SU-DHL-6 (cell line): ENCODE data around the gene EML6.

ENCODE experiments used
- H2AFZ ChIP-seq: fragments of 200-600 bp; sonication (generic); 2 replicates; pipeline ENCODE4 v1.6.1; 2014; ENCODE audit warnings: low read depth, mild to moderate bottlenecking, moderate library complexity, mixed read lengths, antibody characterized with exemption, low read length; ENCODE audit not compliant: severe bottlenecking
- H3F3A ChIP-seq: fragments of 200-600 bp; shearing (Covaris generic); 2 replicates; pipeline ENCODE4 v1.6.0; 2016; ENCODE audit warnings: antibody characterized with exemption, mild to moderate bottlenecking; ENCODE audit not compliant: insufficient read depth
- H3K27ac ChIP-seq: fragments of 200-600 bp; sonication (generic); 2 replicates; pipeline ENCODE4 v1.5.1; 2016; ENCODE audit warnings: low read depth, mild to moderate bottlenecking, low read length, moderate library complexity, mixed read lengths
- H3K27me3 ChIP-seq: fragments of 200-600 bp; sonication (generic), shearing (Covaris generic); 2 replicates; pipeline ENCODE4 v1.6.0; 2014; ENCODE audit warnings: mild to moderate bottlenecking, low read length
- H3K36me3 ChIP-seq: fragments of 200-600 bp; sonication (generic); 2 replicates; pipeline ENCODE4 v1.6.1; 2014; ENCODE audit warnings: mild to moderate bottlenecking, low read length, mixed read lengths
- H3K4me2 ChIP-seq: fragments of 300-600, 200-600 bp; shearing (Covaris generic), sonication (generic); 2 replicates; pipeline ENCODE4 v1.6.0; 2014; ENCODE audit warnings: low read length, low read depth, mild to moderate bottlenecking; ENCODE audit not compliant: poor library complexity, severe bottlenecking
- H3K4me3 ChIP-seq: fragments of 200-600 bp; sonication (generic); 2 replicates; pipeline ENCODE4 v1.5.1; 2014; ENCODE audit warnings: antibody characterized with exemption, low read length, mild to moderate bottlenecking, mixed read lengths; ENCODE audit not compliant: insufficient read depth, poor library complexity, severe bottlenecking
- H3K79me2 ChIP-seq: fragments of 200-600 bp; sonication (generic); 2 replicates; pipeline ENCODE4 v1.6.1; 2014; ENCODE audit warnings: mild to moderate bottlenecking, low read length, moderate library complexity; ENCODE audit not compliant: insufficient read depth
- H3K9ac ChIP-seq: fragments of 200-600 bp; sonication (generic); 2 replicates; pipeline ENCODE4 v1.7.0; 2014; ENCODE audit warnings: mild to moderate bottlenecking, low read length
- H3K9me2 ChIP-seq: fragments of 200-600 bp; sonication (generic); replicated peaks from 2 replicates; pipeline ENCODE4 v1.6.1; 2014; ENCODE audit warnings: low read length; ENCODE audit not compliant: insufficient read depth
- H3K9me3 ChIP-seq: fragments of 200-600 bp; sonication (generic); 2 replicates; pipeline ENCODE4 v1.6.1; 2014; ENCODE audit warnings: low read length, mixed read lengths; ENCODE audit not compliant: insufficient read depth
- H4K20me1 ChIP-seq: fragments of 200-600 bp; sonication (generic); 2 replicates; pipeline ENCODE4 v1.6.1; 2014; ENCODE audit warnings: low read depth, mild to moderate bottlenecking, antibody characterized with exemption, low read length, moderate library complexity, mixed read lengths
- CTCF ChIP-seq: fragments of 200-600 bp; sonication (generic); IDR thresholded peaks from one replicate; pipeline ENCODE4 v1.5.1; 2017; ENCODE audit warnings: antibody characterized with exemption, mild to moderate bottlenecking, low read length, moderate library complexity; ENCODE audit not compliant: insufficient read depth, poor library complexity, severe bottlenecking
- EZH2phosphoT487 ChIP-seq: fragments of 200-600 bp; sonication (generic), shearing (Covaris generic); conservative IDR thresholded peaks from 2 replicates; pipeline ENCODE4 v1.6.1; 2018; ENCODE audit warnings: mild to moderate bottlenecking, antibody characterized with exemption, low read length, moderate library complexity, mixed read lengths

Gene EML6

GRCh38 chr2:55011831-55012671, 288.6 kb downstream of the EML6 start:
- Histone ChIP-seq H3K36me3 (no peaks in the 10 kb centered on the region), H3K4me3 (no peak overlapping the region), H3K9ac (no peak overlapping the region), H3K9me2 (no peaks in the 10 kb centered on the region), H3K4me2 (no peak overlapping the region), H3K27ac (no peak overlapping the region), H4K20me1 (peaks cover 19% of the 10 kb centered on the region; the same call in 1 of the 2 replicates), H3K27me3 (no peaks in the 10 kb centered on the region), H3K79me2 (peaks cover 87% of the 10 kb centered on the region), H2AFZ (no peak overlapping the region), H3F3A (no peaks in the 10 kb centered on the region; the same call in 1 of the 2 replicates), H3K9me3 (no peaks in the 10 kb centered on the region)
- TF ChIP-seq EZH2phosphoT487: no peak
- TF ChIP-seq CTCF: no peak

GRCh38 chr2:55012672-55013484, 289.4 kb downstream of the EML6 start:
- no peaks in the 10 kb centered on the region for H3K27me3 ChIP-seq
- TF ChIP-seq CTCF (no peak), EZH2phosphoT487 (no peak)
- H3K9ac ChIP-seq: no peak overlapping the region
- H3K9me2 ChIP-seq: no peaks in the 10 kb centered on the region
- no peaks in the 10 kb centered on the region for H3K9me3 ChIP-seq
- H3K36me3 ChIP-seq: 0 out of 2 replicates have a peak, but pooled peaks cover 7% of the 10 kb centered on the region
- H3F3A ChIP-seq: no peaks in the 10 kb centered on the region; the same call in 1 of the 2 replicates
- H3K79me2 ChIP-seq: peaks cover 88% of the 10 kb centered on the region
- no peak overlapping the region for H3K27ac ChIP-seq
- H3K4me3 ChIP-seq: no peak overlapping the region
- H4K20me1 ChIP-seq: peaks cover 26% of the 10 kb centered on the region; the same call in 1 of the 2 replicates
- no peak overlapping the region for H2AFZ ChIP-seq
- H3K4me2 ChIP-seq: no peak overlapping the region

DNA sequence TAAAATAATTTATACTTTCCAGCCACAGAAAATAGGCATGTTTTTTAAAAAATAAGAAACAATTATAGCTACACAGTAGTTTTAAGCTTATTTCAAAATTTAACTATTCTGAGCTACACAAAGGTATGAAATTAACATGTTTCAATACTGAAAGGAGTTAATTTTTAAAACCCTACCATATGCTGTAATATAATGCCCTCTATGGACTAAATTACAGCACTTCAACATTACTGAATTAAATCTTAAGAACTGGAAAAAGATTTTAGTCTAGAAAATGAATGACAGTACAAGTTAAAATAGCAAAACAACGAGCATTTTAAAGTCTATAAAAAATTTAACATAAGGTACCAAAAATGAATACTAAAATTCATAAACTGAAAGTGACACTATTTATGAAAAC, 290.5 kb downstream of the EML6 start:
- no peak overlapping the region for H3K4me2 ChIP-seq
- peaks cover 7% of the 10 kb centered on the region for H3F3A ChIP-seq
- no peak overlapping the region for H2AFZ ChIP-seq
- no peak overlapping the region for H3K4me3 ChIP-seq
- no peak overlapping the region for H3K27ac ChIP-seq
- H3K9ac ChIP-seq: no peak overlapping the region
- H3K27me3 ChIP-seq: no peaks in the 10 kb centered on the region
- H3K36me3 ChIP-seq: peaks cover 7% of the 10 kb centered on the region; the same call in 1 of the 2 replicates
- no peaks in the 10 kb centered on the region for H3K9me3 ChIP-seq
- no peak for TF ChIP-seq CTCF
- no peak for TF ChIP-seq EZH2phosphoT487
- peaks cover 32% of the 10 kb centered on the region; the same call in 1 of the 2 replicates for H4K20me1 ChIP-seq
- H3K9me2 ChIP-seq: no peaks in the 10 kb centered on the region
- H3K79me2 ChIP-seq: peaks cover 92% of the 10 kb centered on the region
